NOMO-1 treated with DMSO at 0.1 percent for 48 hours (cell line): Measurements from ENCODE around the gene GNA12.

ENCODE experiments used
- DNase-seq: peaks from one replicate; lab custom pipeline; 2025; ENCODE audit not compliant: unreplicated experiment; lab: John Stamatoyannopoulos, UW

The GNA12 gene

DNA sequence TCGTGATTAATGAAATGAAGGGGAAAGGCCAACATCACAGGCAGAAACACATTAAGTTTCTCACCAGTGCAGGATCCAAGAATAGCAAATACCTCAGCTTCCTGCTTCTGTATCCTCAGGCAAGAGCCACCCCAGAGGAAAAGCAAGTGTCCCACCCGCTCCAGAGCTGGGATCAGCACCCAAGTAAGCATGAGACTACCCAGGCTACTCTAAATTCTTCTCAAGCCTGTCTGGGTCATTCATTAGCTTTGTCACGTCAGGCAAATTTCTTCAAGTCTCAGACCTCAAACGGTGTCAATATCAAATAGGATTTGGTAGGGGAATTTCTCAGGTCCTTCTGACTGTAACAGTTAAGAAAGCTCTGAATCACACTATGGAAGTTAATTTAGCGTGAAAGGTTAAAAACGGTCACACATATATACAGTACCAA, 59.0 kb downstream of the GNA12 start:
- no peak for DNase-seq

DNA sequence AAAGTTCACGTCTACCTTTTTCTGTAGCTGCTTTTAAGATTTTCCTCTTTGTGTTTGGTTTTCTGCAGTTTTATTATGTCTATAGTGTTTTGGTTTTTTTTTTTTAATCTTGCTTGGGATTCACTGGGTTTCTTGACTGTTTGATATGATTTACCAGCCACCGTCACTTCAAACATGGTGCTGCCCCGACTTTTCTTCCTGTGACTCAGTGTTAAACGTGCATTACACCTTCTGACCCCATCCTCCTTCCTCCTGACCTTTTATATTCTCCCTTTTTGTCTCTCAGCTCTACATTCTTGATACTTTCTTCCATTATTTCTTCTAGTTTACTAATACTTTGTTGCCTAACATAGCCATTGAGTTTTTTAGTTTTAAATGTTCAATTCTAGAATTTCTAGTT, 61.5 kb downstream of the GNA12 start:
- DNase-seq: no peak

DNA sequence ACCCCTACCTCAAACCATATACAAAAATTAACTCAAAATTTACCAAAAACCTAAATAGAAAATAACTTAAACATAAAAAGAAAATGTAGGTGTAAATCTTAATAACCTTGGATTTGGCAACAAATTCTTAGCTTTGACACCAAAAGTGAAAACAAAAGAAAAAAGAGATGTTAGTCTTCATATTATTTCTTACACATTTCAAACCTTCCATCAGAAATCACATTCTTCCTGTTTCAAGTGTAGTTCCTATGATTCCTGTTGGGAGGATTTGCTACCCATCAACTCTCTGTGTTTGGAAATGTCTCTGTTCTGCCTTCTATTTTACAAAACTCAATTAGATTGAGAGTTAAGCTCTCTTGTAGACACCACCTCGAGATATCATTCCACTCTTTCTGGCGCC, 62.0 kb downstream of the GNA12 start:
- DNase-seq: no peak

DNA sequence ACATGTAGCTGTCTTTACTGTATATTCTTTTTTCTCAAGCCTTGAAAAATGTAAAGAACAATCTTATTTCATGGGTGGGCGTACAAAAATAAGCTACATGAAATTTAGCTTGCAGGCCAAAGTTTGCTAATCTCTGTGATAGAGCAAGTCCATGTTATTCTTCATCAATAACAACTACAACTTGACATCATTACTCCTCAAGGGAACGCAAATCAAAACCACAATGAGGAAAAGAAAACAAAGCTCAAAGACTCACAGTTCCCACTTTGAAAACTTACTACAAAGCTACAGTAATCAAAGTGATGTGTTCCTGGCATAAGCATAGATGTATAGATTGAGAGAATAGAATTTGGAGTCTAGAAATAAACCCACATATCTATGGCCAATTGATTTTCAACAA, 62.5 kb downstream of the GNA12 start:
- DNase-seq: no peak

DNA sequence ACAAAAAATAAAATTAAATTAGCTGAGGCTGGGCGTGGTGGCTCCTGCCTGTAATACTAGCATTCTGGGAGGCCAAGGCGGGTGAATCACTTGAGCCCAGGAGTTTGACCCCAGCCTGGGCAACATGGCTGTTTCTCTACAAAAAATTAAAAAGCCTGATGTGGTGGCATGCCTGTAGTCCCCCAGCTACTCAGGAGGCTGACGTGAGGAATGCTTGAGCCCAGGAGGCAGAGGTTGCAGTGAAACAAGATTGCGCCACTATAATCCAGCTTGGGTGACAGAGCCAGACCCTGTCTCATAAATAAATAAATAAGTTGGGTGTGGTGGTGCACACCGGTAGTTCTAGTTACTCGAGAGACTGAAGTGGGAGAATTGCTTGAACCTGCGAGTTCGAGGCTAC, 65.1 kb downstream of the GNA12 start:
- no peak for DNase-seq

DNA sequence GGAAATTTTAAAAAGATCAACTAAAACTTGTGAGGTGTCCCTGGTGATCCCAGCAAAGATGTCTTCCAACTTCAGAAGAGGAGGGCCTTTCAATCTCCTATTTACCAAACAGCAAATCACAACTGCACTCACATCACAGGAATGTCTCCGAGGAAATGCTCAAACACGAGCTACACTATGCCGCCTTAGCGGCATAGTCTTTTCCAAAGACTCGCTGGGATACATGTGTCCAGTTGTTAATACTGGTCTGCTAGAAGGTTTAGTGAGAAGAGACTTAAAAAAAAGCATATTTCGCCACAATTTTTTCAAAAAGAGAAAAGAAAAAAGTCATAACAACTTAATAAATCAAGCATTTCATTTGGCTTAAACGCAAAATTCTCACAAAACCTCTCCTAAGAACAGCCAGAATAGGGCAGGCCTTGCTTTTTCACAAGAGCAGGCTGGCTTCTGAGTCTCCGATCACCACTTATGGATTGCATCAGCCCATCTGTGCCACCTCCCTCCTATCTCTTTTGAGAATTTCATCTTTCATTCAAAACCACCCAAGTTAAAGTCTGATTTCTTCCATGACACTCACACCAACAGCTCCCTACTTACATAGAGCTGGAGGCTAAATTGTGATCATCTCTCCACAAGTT, 66.1 kb downstream of the GNA12 start:
- DNase-seq: no peak

DNA sequence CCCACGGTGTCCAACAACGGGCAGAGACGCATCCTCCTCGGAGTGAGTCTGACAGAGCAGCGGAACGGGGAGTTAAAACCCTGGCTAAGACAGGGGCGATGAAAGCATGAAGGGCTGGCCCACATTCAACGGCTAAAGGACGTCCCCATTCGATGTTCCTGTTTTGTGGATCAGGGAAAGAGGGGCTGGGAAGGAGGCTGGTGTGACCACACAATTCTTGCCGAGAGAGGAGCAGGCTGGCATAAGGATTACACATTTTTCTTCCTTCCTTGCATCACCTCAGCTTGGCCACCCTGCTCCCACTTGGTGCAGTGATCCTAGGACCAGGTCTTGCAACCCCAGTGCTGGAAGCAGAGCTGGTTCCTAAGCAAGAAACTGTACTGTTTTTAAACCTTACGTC, 67.7 kb downstream of the GNA12 start:
- no peak for DNase-seq

DNA sequence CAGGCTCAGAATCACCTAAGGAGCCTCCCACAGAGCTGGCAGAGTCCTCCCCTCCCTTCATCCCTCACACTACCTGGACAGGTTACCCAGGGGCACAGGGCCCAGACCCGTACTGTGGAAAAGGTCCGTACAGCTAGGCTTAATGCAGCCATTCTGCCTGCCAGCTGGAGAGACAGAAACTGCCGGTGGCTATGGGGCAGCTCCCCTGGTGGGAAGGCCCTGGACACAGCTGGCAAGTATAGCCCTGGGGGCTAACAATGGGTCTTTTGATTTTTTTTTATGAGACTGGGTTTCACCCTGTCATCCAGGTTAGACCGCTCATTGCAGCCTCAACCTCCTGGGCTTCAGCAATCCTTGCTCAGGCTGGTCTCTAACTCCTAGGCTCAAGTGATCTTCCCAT, 68.3 kb downstream of the GNA12 start:
- no peak for DNase-seq

DNA sequence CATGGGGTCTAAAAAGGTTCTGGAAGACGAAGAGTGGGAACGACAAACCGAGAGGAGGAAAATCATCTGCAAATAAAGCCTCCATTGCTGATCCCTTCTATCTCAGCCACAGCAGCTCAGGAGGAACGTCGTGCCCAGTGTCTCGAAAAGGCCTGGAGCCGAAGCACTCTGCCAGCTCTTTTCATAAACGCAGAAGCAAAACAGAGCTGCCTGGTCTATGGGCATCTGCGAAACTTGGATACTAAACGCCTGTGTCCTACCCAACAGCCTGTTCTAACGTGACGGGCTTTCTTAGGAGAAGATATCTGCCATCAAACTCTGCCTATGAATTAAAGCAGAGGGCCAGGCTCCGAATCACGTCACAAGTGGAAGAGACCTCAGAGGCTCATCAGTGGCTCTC, 68.7 kb downstream of the GNA12 start:
- no peak for DNase-seq

DNA sequence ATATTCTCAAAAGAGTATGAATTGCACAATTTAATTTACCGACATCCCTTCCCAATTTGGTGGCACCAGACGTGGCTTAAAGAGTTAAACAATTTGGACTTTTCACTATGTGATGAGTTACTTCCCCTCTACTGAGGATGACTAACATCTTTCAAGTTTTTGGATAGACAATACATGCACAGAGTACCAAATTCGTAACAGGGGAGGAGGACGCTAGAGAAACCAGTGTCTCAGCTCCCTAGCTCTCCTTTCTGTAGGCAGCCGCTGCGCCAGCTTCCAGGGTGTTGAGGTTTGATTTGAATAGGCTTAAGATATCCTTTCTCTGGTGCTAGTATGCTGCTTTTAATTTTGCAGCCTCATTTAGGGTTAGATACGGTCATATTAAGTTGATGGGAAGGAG, 69.2 kb downstream of the GNA12 start:
- DNase-seq: peak; percentile 40

DNA sequence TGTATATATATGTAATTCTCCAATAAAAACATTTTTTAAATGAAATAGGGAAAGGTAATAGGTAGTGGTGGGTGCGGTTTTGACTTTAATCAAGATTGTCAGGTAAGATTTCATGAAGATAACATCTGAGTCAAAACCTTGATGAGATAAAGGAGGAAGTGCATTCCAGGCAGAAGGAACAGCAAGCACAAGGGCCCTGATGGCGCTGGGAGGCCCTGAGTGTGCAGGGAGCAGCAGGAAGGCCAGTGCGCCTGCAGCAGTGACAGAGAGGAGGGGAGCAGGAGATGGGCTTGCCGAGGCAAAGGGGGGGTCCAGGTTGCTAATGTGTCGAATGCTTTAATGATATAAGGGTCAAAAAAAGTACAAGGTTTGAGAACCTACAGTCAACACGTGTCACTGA, 69.8 kb downstream of the GNA12 start:
- DNase-seq: no peak

DNA sequence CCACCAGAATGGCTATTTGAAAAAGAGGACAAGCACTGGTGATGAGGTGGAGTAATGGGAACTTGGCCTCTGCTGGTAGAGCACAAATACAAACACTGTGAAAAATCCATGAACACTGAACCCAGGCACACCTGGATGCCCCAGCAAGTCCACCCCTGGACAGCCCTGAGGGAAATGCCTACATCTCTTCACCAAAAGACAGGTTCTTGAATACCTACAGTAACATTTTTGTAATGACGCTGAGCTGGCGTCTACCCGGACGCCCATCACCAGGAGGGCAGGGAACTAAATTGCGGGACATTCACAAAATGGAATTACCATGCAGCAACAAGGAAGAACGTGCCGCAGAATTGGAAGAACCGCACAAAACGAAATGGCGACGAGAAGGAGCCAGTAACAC, 70.5 kb downstream of the GNA12 start:
- DNase-seq: no peak

DNA sequence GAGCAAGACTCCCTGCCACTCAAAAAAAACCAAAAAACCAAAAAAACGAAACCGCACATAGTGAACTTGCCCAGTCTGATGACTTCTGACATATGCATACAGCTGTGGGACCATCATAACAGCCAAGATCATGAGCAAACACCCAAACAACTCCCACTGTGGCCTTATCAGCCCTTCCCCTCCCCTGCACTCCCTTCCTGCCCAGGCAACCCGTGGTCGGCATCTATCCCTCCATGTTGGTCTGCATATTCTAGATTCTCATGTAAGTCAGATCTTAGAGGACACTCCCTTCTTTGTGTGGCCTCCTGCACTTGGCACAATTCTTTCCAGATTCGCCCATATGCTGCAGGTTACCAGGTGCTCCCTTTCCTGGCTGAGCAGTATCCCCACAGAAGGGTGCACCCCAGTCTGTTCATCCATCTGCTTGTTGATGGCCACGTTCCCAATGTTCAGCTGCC, 72.8 kb downstream of the GNA12 start:
- no peak for DNase-seq

DNA sequence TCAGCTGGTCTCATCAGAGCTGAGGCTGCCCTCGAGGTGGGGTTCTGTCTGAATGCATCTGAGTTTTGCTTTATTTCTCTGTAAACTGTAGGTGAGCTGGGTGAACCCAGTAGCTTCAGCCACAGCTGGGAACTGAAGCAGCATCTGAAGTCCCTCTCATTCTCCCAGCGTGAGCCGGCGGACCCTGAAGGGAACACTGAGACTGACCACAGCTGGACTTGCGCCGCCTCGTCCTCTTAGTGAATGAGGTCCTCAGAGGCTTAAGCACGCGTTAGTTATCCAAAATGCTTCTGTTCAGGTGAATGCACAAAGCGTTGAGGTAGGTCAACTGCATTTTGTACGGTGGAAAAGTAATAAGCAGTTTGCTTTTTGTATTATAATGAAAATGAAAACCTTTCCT, 79.5 kb downstream of the GNA12 start:
- DNase-seq: no peak

DNA sequence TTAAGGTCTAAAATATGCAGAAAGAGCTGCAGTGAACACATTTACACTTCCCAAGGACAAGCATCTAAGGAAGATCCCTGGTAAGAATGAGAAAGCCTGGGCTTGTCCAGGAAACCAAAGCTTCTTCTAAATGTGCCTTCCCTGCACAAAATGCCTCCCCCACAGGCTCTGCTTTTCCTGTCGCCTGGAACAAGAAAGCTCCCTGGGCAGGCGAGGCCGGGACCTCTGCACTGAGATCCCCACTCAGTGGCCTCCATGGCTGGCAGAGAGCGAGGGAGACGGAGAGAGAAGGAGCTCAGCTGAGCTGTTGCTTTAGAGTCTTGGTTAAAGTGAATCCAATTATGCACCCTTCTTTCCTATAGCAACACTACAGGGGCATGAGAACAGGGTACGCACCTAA, 80.5 kb downstream of the GNA12 start:
- no peak for DNase-seq

DNA sequence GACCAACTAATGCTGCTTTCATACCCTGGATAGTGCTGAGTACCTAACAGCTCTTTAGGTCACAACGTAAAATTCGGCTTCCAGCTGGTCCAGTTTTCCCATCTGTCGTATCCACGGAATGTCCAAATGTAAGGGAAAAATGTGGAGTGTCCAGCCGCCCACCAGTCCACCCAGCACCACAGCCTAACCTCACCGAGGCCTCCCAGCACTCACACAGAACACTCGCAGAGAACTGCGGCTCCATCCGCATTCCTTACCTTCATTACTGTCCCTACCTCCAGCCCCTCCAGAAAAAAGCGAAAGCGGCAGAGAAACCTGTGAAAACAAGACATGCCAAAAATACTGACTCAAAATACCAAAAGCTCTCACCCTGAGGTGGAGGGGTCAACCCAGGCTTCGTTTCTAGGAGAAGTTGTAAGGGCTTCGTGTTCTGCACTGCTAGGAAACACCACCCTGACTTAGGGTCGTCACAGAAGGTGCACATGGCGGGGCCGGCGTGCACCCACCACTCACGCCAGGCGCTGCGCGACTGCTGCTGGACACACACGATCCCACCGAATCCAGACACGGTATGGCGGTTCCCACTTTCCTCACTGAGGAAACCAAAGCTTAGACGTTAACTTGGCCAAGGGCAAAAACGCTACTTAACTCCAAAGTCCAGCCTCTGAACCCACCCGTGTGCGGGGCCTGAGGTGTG, 82.2 kb downstream of the GNA12 start:
- DNase-seq: no peak

DNA sequence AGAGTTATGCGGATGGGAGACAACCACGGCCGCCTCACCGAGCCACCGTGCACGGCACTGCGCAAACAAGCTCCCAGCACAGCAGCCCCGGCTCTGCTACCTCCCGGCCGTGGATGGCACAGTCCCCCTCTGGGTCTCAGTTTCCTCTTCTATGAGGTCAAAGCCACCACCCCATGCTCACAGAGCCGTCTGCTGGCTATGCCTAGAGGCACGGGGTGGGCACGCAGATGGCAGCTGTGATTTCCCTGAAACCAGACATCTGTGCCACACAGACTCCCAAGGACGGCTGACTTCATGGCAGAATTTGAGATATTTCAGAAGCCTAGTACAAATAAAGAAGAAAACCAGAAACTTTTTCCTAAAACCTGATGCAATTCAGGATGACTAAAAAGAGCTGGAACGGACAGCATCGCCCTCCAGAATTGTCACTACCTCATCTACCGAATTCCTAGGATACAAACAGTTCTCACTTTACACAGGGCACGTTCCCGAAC, 82.9 kb downstream of the GNA12 start:
- no peak for DNase-seq

DNA sequence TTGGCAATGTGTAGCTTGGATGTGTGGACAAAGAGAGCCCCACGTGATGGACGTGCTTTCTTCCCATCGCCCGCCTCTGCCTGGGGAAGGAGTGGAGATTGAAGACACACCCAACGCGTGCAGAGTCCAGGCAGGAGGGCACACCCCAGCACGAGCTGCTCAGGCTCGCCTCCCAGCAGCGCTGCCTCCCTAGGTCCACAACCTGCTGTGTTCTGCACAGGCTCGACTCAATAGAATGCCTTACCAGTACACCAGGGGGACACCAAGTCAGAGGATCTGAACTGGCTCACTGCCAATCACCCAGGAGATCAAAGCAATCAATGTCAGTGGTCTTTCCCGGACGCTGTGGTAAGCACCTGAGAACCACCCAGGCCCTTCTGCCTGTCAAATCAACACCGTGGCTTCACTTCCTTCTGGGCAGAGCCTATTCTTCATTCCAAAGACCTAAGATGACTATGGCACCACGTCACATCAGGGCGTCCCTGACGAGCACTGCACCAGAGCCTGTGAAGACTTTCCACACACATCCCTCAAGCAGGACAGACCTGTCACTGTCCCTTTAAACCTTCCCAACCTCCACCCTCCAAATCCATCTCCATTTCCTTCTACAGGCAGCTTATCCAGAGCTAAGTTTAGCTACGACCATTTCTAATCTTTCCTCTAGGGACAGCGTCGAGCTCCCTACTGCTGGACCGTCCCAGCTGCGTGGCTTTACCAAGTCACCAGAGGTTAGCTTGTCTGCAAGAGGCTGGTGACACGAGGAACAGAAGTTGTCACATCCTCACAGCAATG, 83.8 kb downstream of the GNA12 start:
- peak; percentile 2 for DNase-seq

DNA sequence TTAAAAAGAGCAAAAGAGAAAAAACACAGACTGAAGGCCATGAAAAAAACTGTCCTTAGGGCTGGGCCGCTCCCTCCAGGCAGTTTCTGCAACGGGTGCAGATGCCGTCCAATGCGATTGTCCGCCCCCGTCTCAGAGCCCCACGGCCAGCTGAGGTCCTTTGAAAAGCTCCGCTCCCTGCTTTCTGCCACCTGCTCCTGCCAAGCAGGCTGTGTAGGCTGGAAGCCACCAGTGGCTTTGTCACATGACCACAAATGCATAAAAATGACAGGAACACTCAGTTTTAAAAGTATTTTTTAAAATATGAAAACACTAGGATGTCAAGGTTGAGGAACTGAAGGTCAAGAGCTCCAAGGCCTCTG, 84.4 kb downstream of the GNA12 start:
- DNase-seq: no peak

DNA sequence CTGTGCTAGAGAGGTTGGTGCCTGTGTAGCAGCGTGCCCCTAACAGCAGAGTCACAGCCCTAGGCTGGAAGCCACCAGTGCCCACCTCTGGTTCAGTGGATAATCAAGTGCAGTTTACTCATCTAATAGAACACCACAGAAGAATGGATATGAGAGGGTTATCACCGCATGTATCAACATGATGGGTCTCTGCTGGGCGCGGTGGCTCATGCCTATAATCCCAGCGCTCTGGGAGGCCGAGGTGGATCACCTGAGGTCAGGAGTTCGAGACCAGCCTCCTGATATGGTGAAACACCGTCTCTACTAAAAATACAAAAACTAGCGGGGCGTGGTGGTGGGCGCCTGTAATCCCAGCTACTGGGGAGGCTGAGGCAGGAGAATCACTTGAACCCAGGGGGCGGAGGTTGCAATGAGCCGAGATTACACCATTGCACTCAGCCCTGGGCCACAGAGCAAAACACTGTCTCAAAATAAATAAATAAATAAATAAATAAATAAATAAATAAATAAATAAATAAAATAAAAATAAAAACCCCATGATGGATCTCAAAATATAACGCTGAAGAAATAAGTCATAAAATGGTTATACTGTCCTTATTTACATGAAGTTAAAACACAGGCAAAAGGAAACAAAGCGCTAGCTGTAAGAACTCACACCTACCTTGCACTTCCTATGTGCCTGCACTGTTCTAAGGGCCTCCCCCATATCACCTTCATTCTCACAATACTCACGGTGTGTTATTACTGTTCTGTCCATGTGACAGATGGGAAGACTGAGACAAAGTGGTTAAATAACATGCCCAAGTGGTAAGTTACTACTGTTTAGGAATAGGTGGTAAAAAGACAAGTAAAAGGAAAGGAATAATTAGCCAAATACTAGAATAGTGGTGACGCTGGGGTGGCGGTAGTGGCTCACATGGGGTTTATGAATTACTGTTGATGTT, 85.2 kb downstream of the GNA12 start:
- no peak for DNase-seq
